Osteocyte (in vitro differentiated cells): ENCODE measurements around the gene CLIC1. TPM values are rescaled to one million over a fixed set of nuclear protein-coding genes. Genes with fewer than 3 reads are reported as not detected.

Experiments
- DNase-seq: peaks from one replicate; pipeline ENCODE4 v3.0.0; 2021; ENCODE audit warnings: mixed read lengths; ENCODE audit not compliant: unreplicated experiment; ENCODE audit errors: extremely low spot score
- H3K27ac Mint-ChIP-seq: one replicate; pipeline ENCODE4 v1.8.0; 2021; ENCODE audit warnings: mild to moderate bottlenecking, mixed read lengths; ENCODE audit not compliant: unreplicated experiment
- H3K27me3 Mint-ChIP-seq: one replicate; pipeline ENCODE4 v1.8.0; 2021; ENCODE audit warnings: mixed read lengths; ENCODE audit not compliant: unreplicated experiment
- H3K36me3 Mint-ChIP-seq: one replicate; pipeline ENCODE4 v1.8.0; 2021; ENCODE audit warnings: mixed read lengths; ENCODE audit not compliant: unreplicated experiment
- H3K4me1 Mint-ChIP-seq: one replicate; pipeline ENCODE4 v1.8.0; 2021; ENCODE audit warnings: mixed read lengths; ENCODE audit not compliant: unreplicated experiment
- H3K4me3 Mint-ChIP-seq: one replicate; pipeline ENCODE4 v1.8.0; 2021; ENCODE audit warnings: mild to moderate bottlenecking, moderate library complexity, mixed read lengths; ENCODE audit not compliant: unreplicated experiment
- H3K9me3 Mint-ChIP-seq: one replicate; pipeline ENCODE4 v1.8.0; 2021; ENCODE audit warnings: mixed read lengths; ENCODE audit not compliant: unreplicated experiment
- total RNA-seq: library from RNA; stranded (reverse); gene quantifications from 2 replicates; pipeline ENCODE4 v1.2.1, GENCODE V29; 2021
- TF ChIP-seq, protein P1 (sequence below): fragments of 200-600 bp; sonication (generic); IDR thresholded peaks from 2 replicates; pipeline ENCODE4 v1.5.0; 2021; ENCODE audit warnings: antibody characterized with exemption, mild to moderate bottlenecking, moderate library complexity

The CLIC1 gene
- total RNA-seq, 1 donor from 2014 or later: 230 TPM

DNA sequence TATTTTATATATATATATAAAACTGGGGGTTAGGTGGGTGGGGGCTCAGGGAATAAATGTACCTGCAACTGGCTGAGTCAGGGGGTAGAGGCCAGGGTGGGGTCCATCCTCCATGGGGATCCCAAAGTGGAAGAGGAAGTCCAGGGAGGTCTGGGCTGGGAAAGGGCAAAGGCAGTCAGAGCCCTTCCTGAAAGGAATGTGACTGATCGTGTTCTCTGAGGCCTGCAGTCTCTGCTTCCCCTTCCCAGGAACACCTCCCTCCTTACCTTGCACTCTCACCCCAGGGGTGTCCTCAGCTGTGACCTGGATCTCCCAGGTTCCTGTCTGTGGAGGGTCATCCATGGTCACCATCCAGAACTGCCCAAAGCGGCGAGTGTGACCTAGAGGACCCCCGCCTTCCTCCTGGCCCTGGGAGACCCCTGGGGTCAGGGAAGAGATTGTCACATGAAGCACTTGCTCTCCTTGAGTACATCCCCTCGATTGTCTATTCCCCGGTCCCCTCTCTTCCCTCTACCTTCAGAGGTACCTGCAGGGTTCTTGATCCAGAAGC lies 30.8 kb upstream of the CLIC1 start:
- peaks cover 6% of the 10 kb centered on the region for H3K4me1 Mint-ChIP-seq
- no peaks in the 10 kb centered on the region for H3K9me3 Mint-ChIP-seq
- no peaks in the 10 kb centered on the region for H3K36me3 Mint-ChIP-seq
- no peaks in the 10 kb centered on the region for H3K27me3 Mint-ChIP-seq
- DNase-seq: no peak
- H3K4me3 Mint-ChIP-seq: no peak overlapping the region
- TF ChIP-seq, protein P1, sequence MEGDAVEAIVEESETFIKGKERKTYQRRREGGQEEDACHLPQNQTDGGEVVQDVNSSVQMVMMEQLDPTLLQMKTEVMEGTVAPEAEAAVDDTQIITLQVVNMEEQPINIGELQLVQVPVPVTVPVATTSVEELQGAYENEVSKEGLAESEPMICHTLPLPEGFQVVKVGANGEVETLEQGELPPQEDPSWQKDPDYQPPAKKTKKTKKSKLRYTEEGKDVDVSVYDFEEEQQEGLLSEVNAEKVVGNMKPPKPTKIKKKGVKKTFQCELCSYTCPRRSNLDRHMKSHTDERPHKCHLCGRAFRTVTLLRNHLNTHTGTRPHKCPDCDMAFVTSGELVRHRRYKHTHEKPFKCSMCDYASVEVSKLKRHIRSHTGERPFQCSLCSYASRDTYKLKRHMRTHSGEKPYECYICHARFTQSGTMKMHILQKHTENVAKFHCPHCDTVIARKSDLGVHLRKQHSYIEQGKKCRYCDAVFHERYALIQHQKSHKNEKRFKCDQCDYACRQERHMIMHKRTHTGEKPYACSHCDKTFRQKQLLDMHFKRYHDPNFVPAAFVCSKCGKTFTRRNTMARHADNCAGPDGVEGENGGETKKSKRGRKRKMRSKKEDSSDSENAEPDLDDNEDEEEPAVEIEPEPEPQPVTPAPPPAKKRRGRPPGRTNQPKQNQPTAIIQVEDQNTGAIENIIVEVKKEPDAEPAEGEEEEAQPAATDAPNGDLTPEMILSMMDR: no peak
- no peak overlapping the region for H3K27ac Mint-ChIP-seq

DNA sequence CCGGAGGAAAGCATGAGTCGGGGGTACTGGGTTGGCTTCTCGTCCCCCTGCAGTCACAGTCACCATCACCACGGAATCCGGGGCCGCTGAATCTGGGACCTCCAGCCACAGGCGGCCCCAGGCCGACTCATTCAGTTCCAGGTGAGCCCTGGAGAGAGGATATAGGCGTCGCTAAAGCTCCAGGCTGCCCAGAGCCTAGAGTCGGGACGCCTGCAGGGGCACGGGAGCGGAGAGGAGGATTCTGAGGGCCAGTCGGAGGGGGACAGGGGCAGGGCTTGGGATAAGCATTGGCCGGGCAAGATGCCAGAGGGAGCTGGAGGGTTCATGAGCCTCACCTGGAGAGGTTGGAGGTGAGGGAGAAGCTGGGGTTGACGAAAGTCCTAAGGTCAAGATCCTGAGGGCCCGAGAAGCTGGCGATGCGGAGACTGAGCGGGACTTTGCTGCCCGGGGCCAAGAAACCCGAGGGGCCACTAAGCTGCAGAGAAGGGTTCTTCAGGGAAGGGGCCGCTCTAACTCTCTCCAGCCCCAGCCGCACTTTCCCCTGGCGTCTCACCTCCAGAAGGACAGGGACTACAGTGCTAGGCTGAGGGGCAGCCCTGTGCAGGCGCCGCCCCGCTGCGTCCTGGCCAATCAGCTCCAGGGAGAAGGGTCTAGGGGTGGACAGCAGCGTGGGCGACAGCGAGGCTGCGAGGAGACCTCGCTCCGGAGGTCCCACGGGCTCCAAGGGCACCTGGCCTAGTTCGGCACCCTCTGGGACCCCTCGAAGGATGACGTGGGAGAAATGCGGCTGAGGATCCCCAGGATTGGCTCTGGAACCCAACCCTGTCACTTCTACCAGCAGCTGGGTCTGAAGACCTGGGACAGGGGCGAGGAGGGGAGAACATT lies 29.8 kb upstream of the CLIC1 start:
- H3K9me3 Mint-ChIP-seq: no peaks in the 10 kb centered on the region

DNA sequence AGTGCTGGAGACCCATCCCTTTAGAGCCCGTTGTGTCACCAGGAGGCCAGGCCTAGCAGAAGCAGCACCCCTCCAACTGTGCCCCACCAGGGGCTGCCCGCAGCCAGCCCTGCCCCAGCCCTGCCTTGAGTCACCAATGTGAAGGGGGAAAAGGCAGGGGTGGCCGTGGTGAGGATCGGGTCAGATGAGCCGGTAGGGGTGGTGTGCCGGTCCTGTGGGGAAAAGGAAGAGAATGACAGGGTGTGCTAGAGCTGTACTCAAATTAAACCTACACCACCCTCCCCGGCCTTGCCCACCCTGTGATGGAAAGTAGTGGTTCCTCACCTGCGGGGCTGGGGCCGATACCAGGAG lies 29.2 kb upstream of the CLIC1 start:
- DNase-seq: no peak
- H3K4me1 Mint-ChIP-seq: peaks cover 6% of the 10 kb centered on the region
- H3K36me3 Mint-ChIP-seq: peaks cover 7% of the 10 kb centered on the region
- TF ChIP-seq, protein P1: no peak
- H3K27me3 Mint-ChIP-seq: no peaks in the 10 kb centered on the region
- H3K4me3 Mint-ChIP-seq: no peak overlapping the region
- no peak overlapping the region for H3K27ac Mint-ChIP-seq
- no peaks in the 10 kb centered on the region for H3K9me3 Mint-ChIP-seq

More for the DNA sequence above, 29.8 kb upstream of the CLIC1 start:
- TF ChIP-seq, protein P1: no peak
- Mint-ChIP-seq H3K4me1 (peaks cover 6% of the 10 kb centered on the region), H3K27ac (no peak overlapping the region), H3K36me3 (peaks cover 5% of the 10 kb centered on the region), H3K4me3 (no peak overlapping the region), H3K27me3 (no peaks in the 10 kb centered on the region)
- DNase-seq: no peak

DNA sequence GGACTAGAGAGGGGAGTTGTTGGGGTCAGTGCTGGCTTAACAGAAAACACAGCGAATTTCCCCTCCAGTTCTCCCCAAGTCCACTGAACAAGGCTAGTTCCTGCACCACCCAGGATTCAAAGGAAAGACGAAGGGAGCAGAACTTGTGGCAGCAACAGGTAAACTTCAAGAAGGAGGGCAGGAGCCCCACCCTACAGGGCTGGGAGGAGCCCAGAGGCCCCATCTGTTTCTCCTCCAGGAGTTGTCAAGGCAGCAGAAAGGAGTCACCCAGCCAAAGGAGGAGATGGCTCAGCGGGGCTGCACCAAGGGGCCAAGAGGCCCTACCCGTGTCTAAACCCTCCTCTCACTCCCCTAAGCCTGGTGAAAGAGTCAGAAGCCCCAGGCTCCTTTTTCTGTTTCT lies 27.9 kb upstream of the CLIC1 start:
- Mint-ChIP-seq H3K9me3 (no peaks in the 10 kb centered on the region), H3K27ac (no peak overlapping the region), H3K4me3 (no peak overlapping the region), H3K4me1 (peaks cover 6% of the 10 kb centered on the region), H3K36me3 (peaks cover 13% of the 10 kb centered on the region), H3K27me3 (no peaks in the 10 kb centered on the region)
- TF ChIP-seq, protein P1: no peak
- DNase-seq: no peak

DNA sequence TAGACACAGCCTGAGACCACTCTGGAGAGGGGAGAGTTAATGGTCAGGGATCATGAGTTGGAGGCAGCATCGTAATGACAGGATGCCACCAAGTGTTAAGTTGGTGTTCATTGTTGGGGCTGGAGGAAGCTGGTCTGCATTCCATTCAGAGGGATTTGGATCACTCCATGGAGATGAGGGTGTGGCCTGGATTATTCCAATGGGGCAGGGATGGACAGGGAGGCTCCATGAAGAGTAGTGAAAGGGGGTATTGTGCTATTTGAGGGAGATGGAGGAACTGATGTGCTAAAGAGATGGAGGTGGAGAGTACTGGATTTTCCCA lies 27.2 kb upstream of the CLIC1 start:
- no peak overlapping the region for H3K4me3 Mint-ChIP-seq

More for the DNA sequence above, 27.2 kb upstream of the CLIC1 start:
- Mint-ChIP-seq H3K27ac (peak overlapping the region; percentile 2), H3K4me1 (peaks cover 6% of the 10 kb centered on the region), H3K9me3 (no peaks in the 10 kb centered on the region), H3K36me3 (peaks cover 13% of the 10 kb centered on the region), H3K27me3 (no peaks in the 10 kb centered on the region)
- no peak for DNase-seq
- TF ChIP-seq, protein P1: no peak
